HG03135 (cell line): ENCODE results near the gene LHX2.

ENCODE experiments used
- ATAC-seq: cut with Tn5 transposase; IDR thresholded peaks from one replicate; pipeline ENCODE4 v1.9.1; 2021; ENCODE audit warnings: mild to moderate bottlenecking, moderate library complexity; ENCODE audit not compliant: unreplicated experiment

LHX2 gene

DNA sequence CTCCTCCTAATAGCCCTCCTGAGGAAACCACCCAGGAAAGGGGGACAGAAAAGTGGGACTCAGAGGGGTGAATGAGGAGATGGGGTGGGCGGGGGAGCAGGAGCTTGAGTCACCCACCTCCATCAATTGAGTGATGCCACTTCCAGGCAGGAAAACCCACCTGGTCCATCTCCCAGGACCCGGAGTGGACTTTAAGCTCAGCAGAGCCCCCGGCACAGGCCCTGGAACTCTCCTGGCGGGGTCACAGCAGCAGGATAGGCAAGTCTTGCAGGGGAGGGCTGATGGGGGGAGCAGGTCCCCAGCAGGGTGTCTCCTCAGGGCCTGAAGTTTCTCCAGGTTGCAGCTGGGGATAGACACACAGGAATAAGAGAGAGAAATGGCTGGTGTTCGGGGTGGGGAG is 40.8 kb downstream of the LHX2 start:
- no peak for ATAC-seq

DNA sequence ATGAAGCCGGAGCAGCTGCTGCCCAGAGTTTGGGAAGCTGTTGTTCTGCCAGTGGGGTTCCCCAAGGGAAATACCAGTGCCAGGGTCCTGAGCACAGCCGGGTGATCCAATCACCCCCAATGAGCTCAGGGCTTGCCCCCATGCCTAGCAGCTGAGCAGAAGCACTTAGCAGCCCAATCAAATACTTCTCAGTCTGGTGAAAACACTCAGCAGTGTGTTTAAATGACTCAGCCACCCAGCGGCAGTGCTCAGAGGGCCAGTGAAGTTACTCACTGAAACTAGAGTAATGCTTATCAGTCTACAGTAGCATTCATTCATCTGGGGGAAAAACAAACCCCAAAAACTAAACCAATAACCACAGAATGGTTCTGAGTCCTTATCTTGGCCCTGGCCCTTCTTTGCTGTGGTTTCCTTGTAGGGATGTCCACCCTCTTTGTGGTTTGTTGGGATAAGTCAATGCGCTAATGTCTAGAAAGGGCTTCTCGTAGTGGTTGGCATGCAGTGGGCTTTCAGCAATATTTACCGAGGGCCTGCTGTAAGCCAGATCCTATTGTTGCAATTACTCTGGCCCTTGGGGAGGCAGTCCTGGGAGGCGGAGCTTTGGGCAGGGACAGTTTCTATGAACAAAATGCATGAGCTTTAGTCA is 43.1 kb downstream of the LHX2 start:
- ATAC-seq = peak; percentile 90

DNA sequence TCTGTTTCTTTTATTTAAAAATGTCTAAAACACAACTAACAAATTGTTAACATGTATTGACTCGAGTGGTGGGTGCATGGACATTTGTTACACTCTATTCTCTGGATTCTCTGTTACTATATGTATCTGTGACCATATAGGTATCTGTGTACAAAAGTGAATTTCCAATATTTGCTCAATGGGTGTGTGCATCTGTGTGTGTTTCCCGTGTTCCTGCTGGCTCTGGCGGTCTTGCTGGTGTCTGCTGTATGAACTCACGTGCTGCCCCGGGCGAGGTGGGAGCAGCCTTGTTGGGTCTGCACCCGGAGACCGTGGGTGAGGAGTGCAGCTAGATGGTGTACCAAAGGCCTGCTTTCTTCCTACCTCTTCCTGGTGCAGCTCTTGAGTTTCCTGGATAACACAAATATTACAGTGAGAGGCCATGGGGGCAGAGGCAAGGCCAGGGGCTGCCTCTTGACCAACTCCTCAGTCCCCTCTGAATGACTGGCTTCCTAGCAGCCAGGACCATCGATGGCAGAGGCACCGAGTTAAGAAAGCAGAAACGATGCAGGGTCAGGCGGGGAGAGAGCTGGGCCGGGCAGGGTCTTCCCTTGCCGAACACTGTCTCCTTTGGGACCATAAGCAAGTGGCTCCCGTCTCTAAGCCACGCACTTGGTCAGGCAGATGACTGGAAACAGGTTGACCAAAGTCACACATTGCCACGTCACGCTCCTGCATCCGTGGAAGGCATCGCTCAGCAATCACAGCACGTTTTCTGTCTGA is 49.5 kb downstream of the LHX2 start:
- no peak for ATAC-seq

DNA sequence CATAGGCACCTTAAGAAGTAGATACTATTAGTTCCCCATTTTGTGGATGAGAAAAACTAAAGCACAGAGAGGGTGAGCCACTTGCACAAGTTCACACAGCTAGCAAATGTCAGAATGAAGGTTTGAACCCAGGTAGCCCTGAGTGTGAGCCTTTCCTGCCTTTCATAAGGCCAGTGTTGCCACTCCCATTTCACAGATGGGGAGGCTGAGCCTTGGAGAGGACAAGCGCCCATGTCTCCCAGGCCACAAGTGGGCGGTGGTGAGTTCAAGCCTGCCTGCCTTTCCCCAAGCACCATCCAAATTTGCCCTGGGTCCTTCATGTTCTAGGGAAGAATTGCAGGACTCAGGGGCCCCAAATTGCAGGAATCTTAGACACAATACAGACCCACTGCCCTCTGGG is 50.6 kb downstream of the LHX2 start:
- no peak for ATAC-seq

- ATAC-seq = no peak
These were observed 55.4 kb downstream of the LHX2 start for GRCh38 chr9:124066783-124067577.

- no peak for ATAC-seq
These were observed 56.7 kb downstream of the LHX2 start for GRCh38 chr9:124068251-124068650.

- no peak for ATAC-seq
These were observed 63.2 kb downstream of the LHX2 start for GRCh38 chr9:124074746-124075145.

DNA sequence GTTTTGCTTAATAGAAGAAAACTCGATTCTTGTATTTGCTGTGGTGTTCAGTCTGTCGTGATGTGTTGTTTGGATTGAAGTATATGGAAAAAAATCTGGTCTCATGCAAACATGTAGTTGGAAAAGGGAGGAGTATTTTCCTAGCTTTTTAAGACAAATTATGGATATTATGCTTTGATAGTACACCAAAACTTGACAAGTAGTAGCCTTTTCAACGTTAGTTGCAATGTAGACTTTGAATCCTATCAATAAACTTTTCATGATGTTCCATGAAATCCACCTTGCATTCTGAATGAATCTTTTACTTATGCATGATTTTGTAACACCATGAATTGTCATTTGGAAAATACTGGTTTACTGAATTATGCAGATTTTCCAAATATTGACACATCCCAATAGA is 64.2 kb downstream of the LHX2 start:
- no peak for ATAC-seq

GRCh38 chr9:124077915-124078572 is 66.5 kb downstream of the LHX2 start:
- ATAC-seq = no peak

- ATAC-seq = no peak
These were observed 67.1 kb downstream of the LHX2 start for GRCh38 chr9:124078641-124079040.

DNA sequence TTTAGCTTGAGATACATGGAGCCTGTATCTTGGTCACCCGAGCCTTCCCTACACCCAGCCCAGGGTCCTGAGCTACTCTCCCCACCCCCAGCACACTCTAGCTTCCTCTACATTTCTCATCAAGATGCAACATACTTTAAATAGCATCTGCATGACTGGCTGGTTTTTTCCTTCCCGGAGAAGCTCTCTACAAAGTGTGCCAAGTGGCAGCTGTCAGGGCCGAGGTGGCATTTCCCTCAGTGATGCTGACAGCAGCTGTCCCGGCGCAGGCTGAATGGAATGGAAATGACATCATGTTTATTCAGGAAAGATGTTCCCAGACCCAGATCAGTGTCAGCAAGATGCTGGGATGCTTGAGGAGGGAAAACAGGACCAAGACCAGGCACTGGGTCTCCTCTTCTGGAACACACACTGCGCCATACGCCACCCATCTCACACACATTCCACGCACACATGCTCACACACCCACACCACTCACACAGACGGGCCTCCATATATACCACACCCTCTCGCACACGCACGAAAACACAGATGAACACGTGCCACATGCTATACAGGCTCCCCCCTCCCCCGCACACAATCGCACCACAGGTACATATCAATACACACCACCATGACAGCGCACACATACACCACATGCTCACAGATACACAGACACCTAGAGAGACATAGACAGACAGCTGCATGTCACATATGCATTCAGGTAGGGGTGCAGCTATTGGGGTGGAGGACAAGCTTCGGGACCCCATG is 67.8 kb downstream of the LHX2 start:
- no peak for ATAC-seq

DNA sequence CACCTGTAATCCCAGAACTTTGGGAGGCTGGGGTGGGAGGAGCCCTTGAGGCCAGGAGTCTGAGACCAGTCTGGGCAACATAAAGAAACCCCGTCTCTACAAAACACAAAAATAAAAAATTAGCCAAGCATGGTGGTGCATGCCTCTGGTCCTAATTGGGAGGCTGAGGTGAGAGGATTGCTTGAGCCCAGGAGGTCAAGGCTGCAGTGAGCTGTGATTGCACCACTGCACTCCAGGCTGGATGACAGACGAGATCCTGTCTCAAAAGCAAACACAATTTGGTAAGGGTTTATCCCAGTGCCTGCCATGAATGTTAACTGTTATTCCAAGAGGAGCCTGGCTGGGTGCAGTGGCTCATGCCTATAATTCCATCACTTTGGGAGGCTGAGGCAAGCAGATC is 71.1 kb downstream of the LHX2 start:
- no peak for ATAC-seq
